B cell (primary cell): ENCODE data around the gene DHX30. TPM values are rescaled to one million over a fixed set of nuclear protein-coding genes. Genes with fewer than 3 reads are reported as not detected.

Source experiments
- ATAC-seq: fragments of 200-7000 bp; cut with Tn5 transposase; one replicate; pipeline ENCODE4 v1.10.0; 2021; ENCODE audit warnings: low read depth, mild to moderate bottlenecking, moderate number of reproducible peaks, moderate library complexity
- CTCF ChIA-PET: fragments of 350-600 bp; sonication (Branson Sonifier 250); formaldehyde crosslinking; loops from one replicate; lab custom pipeline; 2021; ENCODE audit warnings: antibody characterized with exemption, inconsistent platforms; lab: Charles Lee
- POLR2A ChIA-PET: fragments of 350-600 bp; sonication (Branson Sonifier 250); formaldehyde crosslinking; loops from one replicate; lab custom pipeline; 2021; ENCODE audit warnings: antibody characterized with exemption; lab: Charles Lee
- DNase-seq: peaks from one replicate; pipeline ENCODE4 v3.0.0; 2013
- H2AFZ ChIP-seq: 2 replicates; pipeline ENCODE4 v1.6.1; 2012; ENCODE audit warnings: mild to moderate bottlenecking, low read depth, low read length; ENCODE audit not compliant: insufficient read depth, poor library complexity, severe bottlenecking
- H3K27ac ChIP-seq, 2 donors: 1 replicate in 1 of 2; 2 replicates in 1 of 2; pipeline ENCODE4 v1.5.1; 2012 to 2013; ENCODE audit warnings: low read length in 2 of 2, mild to moderate bottlenecking in 2 of 2, moderate library complexity in 1 of 2
- H3K27me3 ChIP-seq, 4 experiments: fragments of 200-600 bp in 1 of 4; sonication (generic) in 1 of 4; replicated peaks in 1 of 4; 1 replicate in 2 of 4; 2 replicates in 2 of 4; pipeline versions ENCODE4 v1.6.1 to v1.7.0; 2013 to 2016; ENCODE audit warnings: low read length in 3 of 4, mild to moderate bottlenecking in 2 of 4, mixed read lengths in 1 of 4, moderate library complexity in 1 of 4; ENCODE audit not compliant: insufficient read depth in 4 of 4, control insufficient read depth in 3 of 4; ENCODE audit errors: control extremely low read depth in 1 of 4
- H3K36me3 ChIP-seq, 2 experiments: replicated peaks in 1 of 2; 1 replicate in 1 of 2; 2 replicates in 1 of 2; pipeline versions ENCODE4 v1.6.1 to v1.7.1; 2013; ENCODE audit warnings: low read length in 1 of 2; ENCODE audit not compliant: insufficient read depth in 2 of 2, control insufficient read depth in 1 of 2; ENCODE audit errors: control extremely low read depth in 1 of 2, extremely low read depth in 1 of 2
- H3K4me1 ChIP-seq, 2 donors: fragments of 200-600 bp in 1 of 2; sonication (generic) in 1 of 2; 1 replicate in 1 of 2; 2 replicates in 1 of 2; pipeline versions ENCODE4 v1.5.1 to v1.6.1; 2013 to 2017; ENCODE audit warnings: low read length in 2 of 2; ENCODE audit not compliant: control insufficient read depth in 2 of 2, insufficient read depth in 2 of 2
- H3K4me2 ChIP-seq: replicated peaks from 2 replicates; pipeline ENCODE3; 2012; ENCODE audit warnings: mild to moderate bottlenecking, low read depth, low read length; ENCODE audit not compliant: poor library complexity, severe bottlenecking
- H3K4me3 ChIP-seq, 5 experiments: fragments of 200-600 bp in 1 of 5; sonication (generic) in 1 of 5; 1 replicate in 3 of 5; 2 replicates in 2 of 5; pipeline versions ENCODE4 v1.5.1 to v1.7.0; 2011 to 2016; ENCODE audit warnings: low read length in 4 of 5, mild to moderate bottlenecking in 4 of 5, low read depth in 2 of 5, control low read depth in 1 of 5, moderate library complexity in 1 of 5; ENCODE audit not compliant: insufficient read depth in 1 of 5; ENCODE audit errors: control extremely low read depth in 1 of 5, extremely low read depth in 1 of 5
- H3K79me2 ChIP-seq: fragments of 200-600 bp; sonication (generic); one replicate; pipeline ENCODE4 v1.6.0; 2016; ENCODE audit warnings: low read length; ENCODE audit not compliant: control insufficient read depth, insufficient read depth
- H3K9ac ChIP-seq: fragments of 200-600 bp; sonication (generic); 2 replicates; pipeline ENCODE4 v1.6.1; 2017; ENCODE audit warnings: mild to moderate bottlenecking, low read length, moderate library complexity
- H3K9me3 ChIP-seq, 3 donors: one replicate each; pipeline versions ENCODE4 v1.6.1 to v1.7.1; 2013; ENCODE audit warnings: low read length in 2 of 3; ENCODE audit not compliant: control insufficient read depth in 2 of 3, insufficient read depth in 1 of 3; ENCODE audit errors: control extremely low read depth in 1 of 3
- H4K20me1 ChIP-seq: 2 replicates; pipeline ENCODE4 v1.6.0; 2012; ENCODE audit warnings: mild to moderate bottlenecking, low read length; ENCODE audit not compliant: insufficient read depth, control insufficient read depth, poor library complexity, severe bottlenecking
- H3K27ac Mint-ChIP-seq: one replicate; pipeline ENCODE4 v1.8.0; 2021; ENCODE audit warnings: mixed read lengths
- H3K27me3 Mint-ChIP-seq: one replicate; pipeline ENCODE4 v1.8.0; 2021; ENCODE audit warnings: mixed read lengths
- H3K4me1 Mint-ChIP-seq: one replicate; pipeline ENCODE4 v1.8.0; 2021; ENCODE audit warnings: mixed read lengths
- H3K4me3 Mint-ChIP-seq: one replicate; pipeline ENCODE4 v1.8.0; 2021; ENCODE audit warnings: mixed read lengths
- H3K9me3 Mint-ChIP-seq: one replicate; pipeline ENCODE4 v1.8.0; 2022; ENCODE audit warnings: mixed read lengths; ENCODE audit not compliant: insufficient read depth
- EZH2 ChIP-seq: IDR thresholded peaks from 2 replicates; pipeline ENCODE4 v1.6.1; 2012; ENCODE audit warnings: borderline replicate concordance, low read depth, mild to moderate bottlenecking, moderate library complexity, low read length; ENCODE audit not compliant: insufficient read depth, poor library complexity, severe bottlenecking
- whole genome bisulfite sequencing: methylation state at CpG from one replicate; pipeline ENCODE4 v1.1.5; 2013; ENCODE audit warnings: missing lambda C conversion rate; ENCODE audit not compliant: insufficient coverage; 5-methylcytosine and 5-hydroxymethylcytosine counted together
- intact Hi-C: fragments of 100-400 bp; cut with micrococcal nuclease; formaldehyde crosslinking; loops from one replicate; pipeline ENCODE4 v1.10.0; 2022
- polyA plus RNA-seq: library from polyadenylated mRNA; depleted of rRNA; stranded (reverse); fragments of >200 nt; gene quantifications from 2 replicates; pipeline ENCODE4 v1.2.3, GENCODE V29; 2012
- total RNA-seq, 2 donors: library from RNA; stranded (reverse); fragments of 120-200 nt in 1 of 2; gene quantifications; 1 replicate in 1 of 2; 2 replicates in 1 of 2; pipeline versions ENCODE4 v1.2.3 to v1.2.4, GENCODE V29; 2013 to 2022
- TF ChIP-seq, protein P1 (sequence below): fragments of 200-600 bp; IDR thresholded peaks from one replicate; pipeline ENCODE4 v1.8.0; 2022; ENCODE audit warnings: antibody characterized with exemption, mild to moderate bottlenecking

The DHX30 gene
- total and polyA plus RNA-seq, 2 donors (not counting 1 experiment from before 2014, with no cell fraction given): 77.0 to 81.8 TPM

DNA sequence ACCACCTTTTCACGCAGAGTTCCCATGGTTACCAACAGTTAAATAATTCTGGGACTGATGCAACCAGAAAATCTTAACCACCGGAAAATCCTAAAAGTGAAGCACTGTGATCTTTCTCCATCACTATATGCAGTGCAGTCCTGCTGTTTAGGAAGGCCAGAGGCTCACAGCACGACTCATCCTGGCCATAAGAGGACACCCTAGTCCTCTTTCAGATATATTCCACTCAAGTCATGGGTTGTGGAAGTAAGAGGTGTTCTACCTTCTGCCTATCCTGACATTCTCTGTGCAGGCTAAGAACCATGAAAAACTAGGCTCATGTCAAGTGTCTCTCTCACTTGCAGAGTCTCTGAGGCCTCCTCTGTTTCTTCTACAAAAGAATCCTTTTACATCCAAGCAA is 67.2 kb downstream of the DHX30 start:
- no peak for DNase-seq
- Histone ChIP-seq H3K4me2 (no peak overlapping the region), H3K79me2 (no peaks in the 10 kb centered on the region), H3K9me3 (no peaks in the 10 kb centered on the region), H3K36me3 (peaks cover 11 to 59% of the 10 kb centered on the region in 2 experiments), H4K20me1 (no peaks in the 10 kb centered on the region), H3K4me3 (no peak overlapping the region), H3K27ac (no peak overlapping the region), H2AFZ (no peak overlapping the region), H3K9ac (no peak overlapping the region), H3K27me3 (no peaks in the 10 kb centered on the region), H3K4me1 (no peaks in the 10 kb centered on the region)
- Mint-ChIP-seq H3K9me3 (no peaks in the 10 kb centered on the region), H3K27me3 (no peaks in the 10 kb centered on the region), H3K27ac (no peak overlapping the region), H3K4me1 (no peaks in the 10 kb centered on the region), H3K4me3 (no peak overlapping the region)
- ChIA-PET CTCF (no interaction called here), POLR2A (no interaction called here)
- TF ChIP-seq, protein P1, sequence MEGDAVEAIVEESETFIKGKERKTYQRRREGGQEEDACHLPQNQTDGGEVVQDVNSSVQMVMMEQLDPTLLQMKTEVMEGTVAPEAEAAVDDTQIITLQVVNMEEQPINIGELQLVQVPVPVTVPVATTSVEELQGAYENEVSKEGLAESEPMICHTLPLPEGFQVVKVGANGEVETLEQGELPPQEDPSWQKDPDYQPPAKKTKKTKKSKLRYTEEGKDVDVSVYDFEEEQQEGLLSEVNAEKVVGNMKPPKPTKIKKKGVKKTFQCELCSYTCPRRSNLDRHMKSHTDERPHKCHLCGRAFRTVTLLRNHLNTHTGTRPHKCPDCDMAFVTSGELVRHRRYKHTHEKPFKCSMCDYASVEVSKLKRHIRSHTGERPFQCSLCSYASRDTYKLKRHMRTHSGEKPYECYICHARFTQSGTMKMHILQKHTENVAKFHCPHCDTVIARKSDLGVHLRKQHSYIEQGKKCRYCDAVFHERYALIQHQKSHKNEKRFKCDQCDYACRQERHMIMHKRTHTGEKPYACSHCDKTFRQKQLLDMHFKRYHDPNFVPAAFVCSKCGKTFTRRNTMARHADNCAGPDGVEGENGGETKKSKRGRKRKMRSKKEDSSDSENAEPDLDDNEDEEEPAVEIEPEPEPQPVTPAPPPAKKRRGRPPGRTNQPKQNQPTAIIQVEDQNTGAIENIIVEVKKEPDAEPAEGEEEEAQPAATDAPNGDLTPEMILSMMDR: no peak
- TF ChIP-seq EZH2: no peak
- intact Hi-C loops: no loop called here
- no peak for ATAC-seq
- 79% methylated on average over 2 of the region's 3 CpGs for WGBS

DNA sequence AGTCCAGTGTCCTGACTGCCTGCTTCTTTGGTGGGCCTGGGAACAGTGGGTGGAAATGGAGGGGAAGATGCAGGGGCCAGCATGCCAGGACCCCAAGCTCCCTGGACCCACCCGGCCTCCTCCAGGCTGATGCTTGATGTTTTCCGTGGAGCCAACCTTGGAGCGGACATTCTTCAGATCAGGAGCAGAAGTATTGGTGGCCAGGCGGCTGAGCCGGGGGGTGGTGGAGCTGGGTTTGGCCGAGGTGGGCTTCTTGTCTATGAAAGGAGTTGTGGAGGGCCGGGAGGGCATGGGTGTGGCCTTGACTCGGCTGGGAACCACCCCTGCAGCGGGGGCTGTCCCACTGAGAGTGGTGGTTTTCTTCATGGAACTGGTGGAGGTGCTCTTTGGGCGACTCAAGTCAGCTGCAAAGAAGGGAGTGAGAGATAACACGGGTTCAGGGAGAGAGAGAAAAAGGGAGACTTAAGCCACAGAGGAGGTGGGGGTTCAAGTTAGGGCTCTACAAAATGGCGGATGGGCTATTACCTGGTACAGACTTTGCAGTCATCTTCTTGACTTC is 67.8 kb downstream of the DHX30 start:
- Histone ChIP-seq H3K4me2 (no peak overlapping the region), H3K4me1 (no peaks in the 10 kb centered on the region), H3K36me3 (peaks cover 16 to 56% of the 10 kb centered on the region in 2 experiments), H4K20me1 (no peaks in the 10 kb centered on the region), H3K27me3 (no peaks in the 10 kb centered on the region), H3K9me3 (no peaks in the 10 kb centered on the region), H3K4me3 (no peak overlapping the region), H3K79me2 (no peaks in the 10 kb centered on the region), H2AFZ (no peak overlapping the region), H3K27ac (no peak overlapping the region), H3K9ac (no peak overlapping the region)
- Mint-ChIP-seq H3K4me3 (no peak overlapping the region), H3K27ac (no peak overlapping the region), H3K27me3 (no peaks in the 10 kb centered on the region), H3K9me3 (no peaks in the 10 kb centered on the region), H3K4me1 (no peaks in the 10 kb centered on the region)
- TF ChIP-seq, protein P1: no peak
- no peak for TF ChIP-seq EZH2
- DNase-seq: no peak
- intact Hi-C loops: no loop called here
- no peak for ATAC-seq
- CTCF ChIA-PET: no interaction called here
- 95% methylated on average over 11 of the region's 12 CpGs for WGBS
- POLR2A ChIA-PET: no interaction called here
